ENCODE results near the gene NALCN.
"Not testable (repeated sequence)": the region's sequence is repeated elsewhere in the genome, so short reads cannot be mapped to it uniquely, and the experiment has no call there.

The NALCN gene

DNA sequence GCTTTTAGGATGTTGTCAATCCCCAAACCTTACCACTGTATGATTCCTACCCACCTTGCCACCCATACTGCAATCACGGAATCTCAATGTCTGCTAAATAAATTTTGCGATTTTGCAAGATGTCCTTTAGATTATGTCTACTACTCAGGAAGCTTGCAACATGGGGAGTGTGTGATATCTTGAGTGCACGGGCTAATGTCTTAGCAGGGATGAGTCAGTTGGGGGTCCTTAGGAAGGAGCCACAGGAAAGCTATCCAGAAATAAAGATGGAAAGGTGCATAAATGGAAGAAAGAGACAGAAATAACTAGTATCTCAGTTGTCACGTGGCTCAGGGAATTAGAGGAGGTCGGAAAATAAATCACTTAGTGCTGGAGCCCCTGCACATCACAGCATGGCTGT lies 77.1 kb downstream of the NALCN start:
- DNase-seq (ENCODE audit: low spot score), result no peak

DNA sequence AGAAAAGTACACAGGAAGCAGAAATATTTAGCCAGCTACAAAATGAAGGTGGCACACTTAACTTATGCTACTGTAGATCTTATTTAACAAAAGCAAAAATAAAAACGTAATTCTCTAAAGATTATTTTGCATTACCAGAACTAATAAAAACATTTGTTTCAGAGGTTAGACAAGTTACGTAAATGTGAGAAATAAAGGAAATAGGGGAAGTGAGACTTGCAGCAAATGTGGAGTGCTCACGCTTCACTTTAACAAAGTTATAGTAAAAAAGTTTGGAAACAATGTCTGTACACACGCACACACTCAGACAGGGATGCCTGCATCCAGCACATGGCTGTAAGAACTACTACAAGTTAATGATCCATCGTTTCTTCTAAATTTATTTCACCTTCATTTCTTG lies 83.7 kb downstream of the NALCN start:
- no peak for DNase-seq (ENCODE audit: low spot score)

DNA sequence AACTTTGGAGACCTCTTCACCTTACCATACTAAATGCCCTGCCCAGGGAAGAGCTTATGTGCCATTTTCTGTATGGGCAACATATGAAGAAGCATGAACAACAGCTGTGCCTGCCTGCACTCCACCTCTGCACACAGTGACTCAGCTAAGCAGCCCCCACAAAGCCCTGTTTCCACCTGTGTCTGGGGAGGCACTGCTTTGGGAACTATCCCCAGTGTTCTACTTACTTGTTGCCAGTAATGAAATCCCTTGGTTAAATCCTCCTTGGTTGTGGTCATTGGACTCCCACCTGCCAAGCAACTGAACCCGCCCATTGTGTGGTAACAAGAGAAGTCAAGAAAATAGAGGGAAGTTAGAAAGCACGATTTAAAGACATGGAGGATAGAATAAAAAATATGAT lies 84.6 kb downstream of the NALCN start:
- no peak for DNase-seq (ENCODE audit: low spot score)

DNA sequence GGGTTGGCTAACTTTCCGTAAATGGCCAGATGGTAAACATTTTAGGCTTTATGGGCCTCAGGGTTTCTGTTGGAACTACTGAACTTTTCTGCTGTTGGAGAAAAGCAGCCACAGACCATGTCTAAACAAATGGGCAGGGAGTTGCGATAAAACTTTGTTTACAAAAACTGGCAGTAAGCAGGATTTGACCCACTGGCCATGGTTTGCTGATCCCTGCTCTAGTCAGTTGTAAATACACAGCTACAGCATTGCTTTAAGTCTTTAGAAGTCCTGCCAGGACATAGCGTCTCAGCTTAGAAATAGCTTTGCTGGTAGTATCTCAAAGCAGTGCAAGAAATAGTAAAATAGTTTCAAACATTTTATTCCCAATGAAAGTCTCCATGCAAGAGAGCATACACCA lies 88.4 kb downstream of the NALCN start:
- no peak for DNase-seq (ENCODE audit: low spot score)

DNA sequence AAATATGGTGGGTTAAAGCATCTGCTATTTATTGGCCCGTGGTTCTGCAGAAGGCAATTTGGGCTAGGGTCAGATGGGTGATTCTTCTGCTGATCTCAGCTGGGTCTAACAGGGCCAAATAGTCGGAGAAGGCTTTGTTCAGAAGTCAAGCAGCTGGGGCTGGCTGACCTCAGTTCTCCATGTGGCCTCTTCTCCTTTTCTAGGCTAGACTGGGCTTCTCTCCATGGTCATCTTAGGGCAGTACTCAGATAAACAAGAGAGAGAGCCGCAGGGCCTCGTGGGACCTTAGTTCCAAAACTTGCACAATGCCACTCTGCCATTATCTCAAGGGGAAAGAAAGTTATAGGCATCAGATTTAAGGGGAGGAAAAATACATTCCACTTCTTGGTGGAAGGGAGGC lies 89.6 kb downstream of the NALCN start:
- no peak for DNase-seq (ENCODE audit: low spot score)

DNA sequence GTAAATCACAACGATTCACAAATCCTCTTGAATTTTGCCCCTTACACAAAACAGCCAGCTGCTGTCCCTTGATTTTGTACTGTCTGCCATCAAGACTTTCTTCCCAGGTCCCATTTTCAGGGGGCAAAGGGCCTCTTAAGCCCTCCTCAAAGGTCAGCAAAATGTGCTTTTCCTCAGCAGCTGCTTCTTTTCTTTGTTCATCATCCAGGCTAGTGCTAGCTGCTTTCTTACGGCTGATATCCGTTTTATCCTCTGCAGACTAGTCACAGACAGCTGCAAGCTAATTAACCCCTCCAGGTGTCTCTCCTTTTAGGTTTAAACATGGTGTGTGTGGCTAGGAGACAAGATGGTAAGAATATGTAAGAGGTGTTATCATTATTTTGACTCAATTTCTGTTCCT lies 90.9 kb downstream of the NALCN start:
- DNase-seq (ENCODE audit: low spot score), result no peak

DNA sequence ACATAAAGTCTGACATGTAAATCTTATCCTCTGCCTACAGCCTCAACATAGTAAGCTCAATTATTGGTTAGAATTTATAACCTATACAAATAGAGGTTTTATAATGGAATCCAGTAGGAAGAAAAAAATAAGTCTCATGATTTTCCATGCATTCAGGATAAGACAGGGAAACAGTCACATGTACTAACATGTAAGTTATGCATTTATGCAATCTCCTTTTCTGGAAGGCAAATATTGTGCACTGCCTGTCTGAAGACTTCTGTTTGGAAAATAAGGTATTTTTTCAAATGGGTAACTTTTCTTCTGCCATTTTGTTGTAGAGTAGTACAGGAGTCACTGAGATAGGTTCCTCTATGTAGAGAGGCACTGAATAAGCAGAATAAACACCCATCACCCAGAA lies 92.7 kb downstream of the NALCN start:
- no peak for DNase-seq (ENCODE audit: low spot score)

DNA sequence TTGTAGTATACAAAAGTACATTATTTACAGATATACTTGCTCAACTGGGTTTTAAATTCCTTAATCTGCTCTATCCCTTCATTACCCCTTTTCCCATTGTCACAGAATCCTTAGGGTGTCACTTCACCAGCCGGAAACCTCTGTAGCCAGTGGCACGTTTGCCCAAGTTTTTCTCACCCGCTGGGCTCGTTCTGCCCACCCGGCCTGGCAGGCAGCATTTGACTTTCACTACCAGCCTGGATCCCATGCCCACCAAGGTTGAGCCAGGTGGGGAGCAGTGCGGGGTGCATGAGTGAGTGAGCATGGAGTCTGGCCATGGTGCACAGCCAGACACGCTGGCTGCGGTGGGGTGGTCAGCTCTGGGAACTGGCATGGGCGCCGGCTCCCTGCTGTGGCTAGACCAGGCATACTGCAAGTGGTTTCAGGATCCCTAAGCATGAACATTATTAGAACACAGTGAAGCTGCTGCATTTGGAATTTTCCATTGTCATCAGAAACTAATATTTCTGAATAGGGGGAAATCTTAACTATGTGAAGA lies 98.3 kb downstream of the NALCN start:
- no peak for DNase-seq (ENCODE audit: low spot score)

DNA sequence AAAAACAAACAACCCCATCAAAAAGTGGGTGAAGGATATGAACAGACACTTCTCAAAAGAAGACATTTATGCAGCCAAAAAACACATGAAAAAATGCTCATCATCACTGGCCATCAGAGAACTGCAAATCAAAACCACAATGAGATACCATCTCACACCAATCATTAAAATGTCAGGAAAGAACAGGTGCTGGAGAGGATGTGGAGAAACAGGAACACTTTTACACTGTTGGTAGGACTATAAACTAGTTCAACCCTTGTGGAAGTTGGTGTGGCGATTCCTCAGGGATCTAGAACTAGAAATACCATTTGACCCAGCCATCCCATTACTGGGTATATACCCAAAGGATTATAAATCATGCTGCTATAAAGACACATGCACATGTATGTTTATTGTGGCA lies 102.8 kb downstream of the NALCN start:
- DNase-seq (ENCODE audit: low spot score), result not testable (repeated sequence)

DNA sequence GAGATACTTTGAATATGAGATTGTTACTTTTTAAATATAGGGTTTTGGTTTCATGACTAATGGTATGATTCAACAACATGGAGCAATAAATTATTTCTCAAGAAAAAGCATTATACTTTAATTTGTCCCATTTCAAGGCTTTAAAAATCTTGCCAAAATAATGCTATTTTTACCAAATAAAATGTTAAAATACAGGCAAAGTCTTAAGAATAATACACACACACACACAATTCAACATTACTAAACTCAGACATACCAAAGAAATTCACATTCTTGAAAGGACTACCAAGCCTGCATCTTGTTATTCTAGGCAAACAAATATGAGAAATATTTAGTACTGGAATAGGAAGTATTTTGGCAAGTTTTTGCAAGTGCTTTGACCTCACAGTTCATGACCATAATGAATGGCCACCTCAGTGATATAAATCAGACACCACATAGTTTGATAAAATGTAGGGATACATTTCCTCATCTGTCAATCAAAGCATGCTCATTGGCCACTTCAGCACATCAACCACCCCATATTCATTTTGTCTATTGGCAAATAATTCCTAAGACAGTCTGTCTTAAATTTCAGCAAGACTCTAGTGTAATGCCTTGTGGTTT lies 107.2 kb downstream of the NALCN start:
- DNase-seq (ENCODE audit: low spot score), result no peak

DNA sequence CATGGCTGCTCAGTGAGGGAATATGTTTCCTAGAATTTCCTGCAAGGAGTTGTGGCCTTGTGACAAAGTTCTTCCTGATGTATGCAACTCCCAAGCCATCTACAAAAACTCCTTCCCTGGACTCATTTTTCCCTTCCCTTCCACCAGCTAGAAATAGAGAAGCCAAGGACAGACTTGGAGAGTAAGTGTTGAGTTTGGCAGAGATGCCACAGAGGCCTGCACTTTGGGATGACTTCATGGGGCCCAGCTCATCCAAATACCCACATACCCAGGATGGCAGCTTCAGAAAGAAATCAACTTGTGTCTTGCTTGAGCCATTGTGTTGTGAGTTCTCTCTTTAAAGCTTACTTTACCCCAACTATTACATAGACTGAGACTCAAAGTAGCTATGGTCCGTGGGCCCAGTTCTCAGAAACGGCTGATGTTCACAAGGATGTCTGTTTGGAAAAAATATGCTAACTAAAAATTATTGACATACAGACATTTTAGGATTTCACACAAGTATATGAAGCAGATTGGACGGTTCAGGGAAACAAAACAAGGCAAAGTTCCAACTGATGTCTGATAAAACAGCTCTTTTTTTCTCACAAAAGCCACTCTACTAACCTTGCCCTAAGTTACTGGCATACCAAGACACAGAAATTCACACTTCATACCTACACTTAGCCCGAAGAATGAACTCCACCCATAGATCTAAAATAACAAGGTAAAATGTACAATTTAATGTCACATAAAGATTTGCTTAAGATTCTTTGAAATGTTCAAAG lies 107.9 kb downstream of the NALCN start:
- DNase-seq (ENCODE audit: low spot score), result no peak

DNA sequence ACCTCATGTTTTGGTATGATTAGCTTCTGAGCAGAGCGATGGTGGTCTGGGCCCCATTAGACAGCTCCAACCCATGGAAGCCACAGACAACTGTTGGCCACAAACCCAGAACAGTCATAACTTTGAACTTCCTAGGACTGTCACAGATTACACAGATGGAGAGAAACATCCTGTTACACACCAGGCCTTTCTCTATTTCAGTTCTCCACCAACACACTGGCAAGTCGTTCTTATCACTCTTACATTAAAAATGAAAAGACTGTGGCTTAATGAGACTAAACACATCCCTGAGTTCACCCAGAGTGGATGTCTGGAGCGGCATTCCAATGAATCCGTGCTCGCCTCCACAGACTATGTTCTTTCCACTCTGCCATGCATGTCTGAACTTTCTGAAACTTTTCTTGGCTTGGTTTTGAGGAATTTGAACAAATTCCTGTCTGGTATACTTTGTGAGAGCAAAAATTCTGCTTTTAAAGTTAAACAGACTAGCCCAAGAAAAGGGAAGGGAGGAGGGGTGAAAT lies 109.1 kb downstream of the NALCN start:
- DNase-seq (ENCODE audit: low spot score), result no peak

DNA sequence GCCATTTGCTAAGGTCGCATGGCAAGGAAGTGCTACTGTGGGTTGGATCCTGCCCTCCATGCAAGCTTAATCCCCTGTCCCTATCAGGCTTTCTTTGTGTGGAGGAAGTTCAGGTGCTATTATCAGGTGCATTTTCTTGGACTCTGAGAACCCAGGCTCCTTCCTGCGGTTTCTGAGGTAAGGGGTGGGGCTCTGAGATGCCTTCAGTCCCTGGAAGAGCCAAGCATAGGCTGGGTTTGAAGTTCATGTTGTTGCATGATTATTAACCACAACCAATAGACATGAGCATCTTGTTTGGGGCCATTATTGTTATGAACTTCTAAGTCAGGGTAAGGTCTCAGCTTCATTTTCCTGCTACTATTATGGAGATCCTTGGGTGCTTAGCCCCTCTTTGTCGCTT lies 109.5 kb downstream of the NALCN start:
- no peak for DNase-seq (ENCODE audit: low spot score)

DNA sequence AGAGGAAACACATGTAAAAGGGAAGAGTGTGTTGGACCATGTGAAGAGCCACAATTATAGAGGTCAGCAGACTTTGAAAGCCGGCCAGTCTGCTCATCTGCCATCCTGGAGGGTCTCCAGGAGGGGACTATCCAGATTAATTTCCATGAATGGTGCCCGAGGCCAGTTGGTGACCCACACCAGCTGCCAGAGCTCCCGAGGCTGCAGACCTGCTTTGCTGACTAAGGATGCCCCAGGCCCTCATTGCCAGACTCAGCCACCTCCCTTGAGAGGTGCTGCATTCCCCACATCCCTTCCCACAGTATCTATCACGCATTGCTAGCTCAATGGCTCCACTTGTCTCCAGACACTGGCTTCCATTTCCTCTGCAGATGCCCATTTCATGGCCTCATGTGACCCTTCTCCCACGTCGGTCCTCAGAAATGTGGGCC lies 110.3 kb downstream of the NALCN start:
- DNase-seq (ENCODE audit: low spot score), result no peak

DNA sequence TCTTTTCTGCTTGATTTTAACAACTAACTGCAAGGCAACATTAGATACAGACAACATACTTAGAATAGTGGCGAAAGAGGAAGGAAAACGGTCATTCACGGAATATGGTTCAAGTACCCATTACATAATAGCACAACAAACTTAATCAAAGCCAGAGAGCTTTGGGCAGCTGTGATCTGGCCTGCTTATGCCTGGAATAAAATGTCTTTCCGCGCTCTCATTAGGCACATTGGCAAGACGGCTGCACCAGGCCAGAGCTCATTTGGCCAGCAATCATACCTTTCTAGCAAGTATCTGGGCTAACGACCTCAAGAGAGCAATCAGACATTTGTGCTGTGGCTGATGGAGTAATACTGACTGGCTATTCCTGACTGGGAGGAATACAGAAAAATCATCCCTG lies 112.8 kb downstream of the NALCN start:
- no peak for DNase-seq (ENCODE audit: low spot score)

DNA sequence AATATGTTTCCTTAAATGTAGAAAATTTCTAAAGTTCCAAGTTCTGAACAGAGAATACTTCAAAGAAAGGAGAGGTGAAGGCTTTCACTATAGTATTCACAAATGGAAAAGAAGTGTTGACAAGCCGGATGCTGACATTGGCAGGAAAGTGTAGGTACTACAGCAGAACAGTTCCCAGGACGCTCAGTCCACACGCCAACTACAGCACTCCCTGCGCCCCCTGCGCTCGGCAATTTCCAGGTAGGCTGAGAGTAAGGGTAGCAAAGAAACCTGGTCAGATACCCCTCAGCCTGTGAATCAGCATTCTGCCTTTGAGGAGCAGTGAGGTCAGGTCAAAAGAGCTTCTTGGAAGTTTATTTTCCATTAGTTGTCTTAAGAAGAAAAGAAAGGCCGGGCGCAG lies 115.3 kb downstream of the NALCN start:
- no peak for DNase-seq (ENCODE audit: low spot score)

DNA sequence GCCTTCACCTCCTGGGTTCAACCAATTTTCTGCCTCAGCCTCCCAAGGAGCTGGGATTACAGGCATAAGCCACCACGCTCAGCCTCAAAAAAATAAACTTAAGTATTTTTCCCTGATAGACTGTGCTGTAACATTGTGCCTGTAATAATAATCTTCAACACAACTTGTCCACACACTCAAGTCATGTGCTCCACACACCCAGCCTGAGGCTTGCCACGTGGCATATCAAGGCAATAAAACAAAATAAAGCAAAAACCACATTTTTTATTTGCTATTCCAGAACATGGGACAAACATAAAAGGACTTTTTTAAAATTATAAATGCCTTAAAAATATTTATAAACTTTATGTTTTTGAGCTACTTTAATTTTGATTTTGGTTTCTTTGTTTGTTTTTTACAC lies 115.8 kb downstream of the NALCN start:
- DNase-seq (ENCODE audit: low spot score), result no peak

DNA sequence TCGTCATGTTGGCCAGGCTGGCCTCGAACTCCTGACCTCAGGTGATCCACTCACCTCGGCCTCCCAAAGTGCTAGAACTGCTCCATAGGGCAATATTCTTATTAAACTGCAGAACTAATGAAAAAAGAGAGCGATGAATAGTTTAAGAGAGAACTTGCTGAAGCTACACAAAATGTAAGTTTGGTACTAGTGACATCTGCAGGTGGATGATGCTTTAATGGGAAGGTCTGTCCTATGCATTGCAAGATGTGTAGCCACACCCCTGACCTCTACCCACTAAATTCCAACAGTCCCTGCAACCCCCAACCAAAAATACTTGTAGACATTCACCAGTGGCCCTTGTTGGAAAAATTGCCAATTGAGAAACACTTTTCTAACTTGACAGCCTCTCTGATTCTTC lies 117.8 kb downstream of the NALCN start:
- DNase-seq (ENCODE audit: low spot score), result no peak

DNA sequence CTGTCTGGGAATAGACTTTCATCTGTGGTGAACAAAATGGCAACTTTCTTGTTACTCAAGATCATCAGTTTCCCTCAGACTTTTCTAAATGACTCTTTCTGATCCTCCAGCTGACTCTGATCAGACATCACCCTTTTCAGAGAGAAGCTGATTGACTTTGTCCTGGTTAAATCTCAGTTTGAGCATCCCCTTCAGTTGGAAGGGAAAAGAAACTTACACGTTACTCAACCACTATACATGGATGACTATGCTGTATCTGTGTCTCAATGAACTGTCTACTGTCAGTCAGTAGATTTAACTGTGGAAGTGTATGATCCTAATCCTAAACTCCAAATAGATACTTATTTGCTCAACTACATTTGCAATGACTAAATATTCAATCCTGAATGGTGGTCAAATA lies 118.5 kb downstream of the NALCN start:
- DNase-seq (ENCODE audit: low spot score), result no peak

DNA sequence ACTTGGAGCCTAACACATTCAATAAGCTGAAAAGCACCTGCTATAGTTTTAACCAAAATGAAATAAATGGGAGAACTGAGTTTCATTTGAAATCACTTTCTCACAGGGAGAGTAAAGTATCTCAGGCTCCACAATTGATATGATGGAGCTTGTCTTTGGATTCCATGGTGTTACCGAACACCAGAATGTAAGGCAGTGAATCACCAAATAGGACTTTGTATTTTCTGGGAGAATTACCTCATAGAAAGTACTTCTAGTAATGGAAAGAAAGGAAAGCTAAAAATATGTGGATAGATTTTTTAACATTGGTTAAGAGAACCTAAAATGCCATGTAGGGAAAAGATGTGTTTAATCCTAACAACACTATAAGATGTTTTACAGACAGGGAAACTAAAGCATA lies 123.6 kb downstream of the NALCN start:
- no peak for DNase-seq (ENCODE audit: low spot score)

DNA sequence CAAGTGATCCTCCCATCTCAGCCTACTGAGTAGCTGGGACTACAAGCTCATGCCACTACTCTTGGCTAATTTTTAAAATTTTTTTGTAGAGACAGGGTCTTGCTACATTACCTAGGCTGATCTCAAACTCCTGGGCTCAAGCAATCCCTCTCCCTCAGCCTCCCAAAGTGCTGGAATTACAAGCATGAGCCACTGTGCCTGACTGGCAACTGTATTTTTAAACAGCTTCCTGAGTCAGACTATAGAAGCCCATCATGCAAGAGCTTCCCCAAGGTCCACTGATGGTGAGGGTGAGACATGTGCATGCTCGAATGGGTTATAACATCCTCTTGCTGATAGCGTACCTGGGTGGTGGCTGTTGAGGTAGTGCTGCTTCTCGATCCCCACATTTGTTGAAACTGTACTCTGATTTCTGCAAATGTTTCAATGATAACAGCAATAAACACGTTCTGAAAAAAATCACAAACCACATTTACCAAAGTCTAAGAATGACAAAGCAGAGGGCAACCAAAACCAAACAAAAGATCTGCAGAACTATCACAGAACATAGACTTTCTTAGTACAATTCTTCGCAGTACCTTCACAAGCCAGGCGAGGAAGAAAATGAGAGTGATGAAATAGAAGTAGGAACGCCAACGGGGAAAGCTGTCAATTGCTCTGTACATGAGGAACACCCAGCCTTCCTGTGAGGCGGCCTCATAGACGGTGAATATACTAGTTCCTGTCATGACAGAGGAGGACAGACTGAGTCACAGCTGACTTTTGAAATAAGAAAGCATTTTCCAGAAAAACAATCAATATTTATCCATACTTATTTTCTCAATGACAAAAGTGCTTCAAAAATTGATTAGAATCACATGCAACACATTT lies 124.4 kb downstream of the NALCN start:
- DNase-seq (ENCODE audit: low spot score), result no peak

DNA sequence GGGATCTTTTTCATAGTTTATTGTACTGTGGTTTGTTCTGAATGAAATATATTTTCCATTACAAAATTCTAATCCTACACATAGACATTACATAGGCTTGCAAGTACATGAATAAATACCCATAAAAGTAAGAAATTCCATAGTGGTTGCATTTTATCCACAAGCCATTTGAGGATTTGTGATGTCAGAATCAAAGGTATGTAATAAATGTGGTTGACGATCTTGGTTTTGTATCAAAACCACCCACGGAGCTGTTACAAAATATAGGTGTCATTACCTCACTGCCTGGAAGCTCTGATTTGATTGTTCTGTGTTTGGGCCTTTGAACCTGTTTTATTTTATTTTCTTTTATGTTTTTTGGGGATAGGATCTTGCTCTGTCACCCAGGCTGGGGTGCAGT lies 125.1 kb downstream of the NALCN start:
- DNase-seq (ENCODE audit: low spot score), result no peak

DNA sequence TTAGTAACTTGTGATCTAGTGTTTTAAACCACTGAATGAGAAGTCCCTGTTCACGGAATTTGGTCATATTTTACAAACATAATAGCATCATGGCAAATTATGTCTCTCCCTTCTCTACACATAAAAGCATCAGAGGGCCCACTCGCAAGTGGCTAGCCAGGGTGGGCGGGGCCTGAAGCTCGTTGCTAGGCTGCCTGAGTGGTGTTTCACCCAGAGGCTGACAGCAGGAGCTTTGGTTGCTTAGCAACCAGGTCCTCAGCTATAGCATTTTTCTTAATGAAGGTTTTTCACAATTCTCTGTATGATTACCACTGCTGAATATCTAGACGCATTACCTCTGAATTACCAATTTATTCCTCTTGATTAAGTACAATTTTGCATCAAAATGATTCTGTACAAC lies 126.5 kb downstream of the NALCN start:
- no peak for DNase-seq (ENCODE audit: low spot score)

Measured in hematopoietic multipotent progenitor cell treated with erythropoietin and hydrocortisone succinate and interleukin-3 and kit ligand, for 15 days (in vitro differentiated cells).